BE2C (cell line): ENCODE data around the gene IL6R.

Experiments used
- DNase-seq: peaks from one replicate; pipeline ENCODE4 v3.0.0-alpha.2; 2020
- H3K27me3 ChIP-seq: fragments of 250-450 bp; sonication (Bioruptor Pico); 2 replicates; pipeline ENCODE4 v1.5.1; 2020; ENCODE audit warnings: mild to moderate bottlenecking
- H3K36me3 ChIP-seq: fragments of 250-450 bp; sonication (Bioruptor Pico); 2 replicates; pipeline ENCODE4 v1.5.1; 2020; ENCODE audit warnings: mild to moderate bottlenecking
- H3K4me1 ChIP-seq: fragments of 250-450 bp; sonication (Bioruptor Pico); 2 replicates; pipeline ENCODE4 v1.5.1; 2020
- H3K4me3 ChIP-seq: 2 replicates; pipeline ENCODE4 v1.5.1; 2011; ENCODE audit warnings: low read depth, low read length
- H3K9me3 ChIP-seq: fragments of 250-450 bp; sonication (Bioruptor Pico); 2 replicates; pipeline ENCODE4 v1.5.1; 2020
- TF ChIP-seq, protein P1 (sequence below): IDR thresholded peaks from 2 replicates; pipeline ENCODE4 v1.5.1; 2012; ENCODE audit warnings: mild to moderate bottlenecking, low read depth, low read length

IL6R gene

DNA sequence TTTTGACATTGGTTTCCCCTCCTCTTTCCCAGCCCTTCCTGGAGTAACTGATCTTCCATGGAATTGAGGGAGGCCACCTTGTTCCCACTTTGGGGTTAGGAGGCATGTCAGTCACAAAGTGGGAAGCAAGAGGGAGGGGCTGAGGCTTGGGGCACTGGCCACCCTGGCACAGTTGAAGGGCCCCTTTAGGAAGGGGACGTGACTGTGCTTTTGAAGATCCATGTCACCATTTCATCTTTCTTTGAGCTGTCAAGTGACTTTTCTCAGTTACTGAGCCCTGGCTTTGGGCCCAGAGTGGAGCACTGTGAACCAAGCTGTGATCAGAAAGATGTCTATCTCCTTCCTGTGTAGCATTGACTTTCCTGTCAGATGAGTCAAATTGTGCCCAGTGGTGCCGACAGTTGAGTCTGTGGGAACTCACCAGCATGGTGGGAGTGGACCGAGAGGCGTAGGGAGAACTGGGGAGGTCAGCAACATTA is 58.4 kb downstream of the IL6R start:
- TF ChIP-seq, protein P1, sequence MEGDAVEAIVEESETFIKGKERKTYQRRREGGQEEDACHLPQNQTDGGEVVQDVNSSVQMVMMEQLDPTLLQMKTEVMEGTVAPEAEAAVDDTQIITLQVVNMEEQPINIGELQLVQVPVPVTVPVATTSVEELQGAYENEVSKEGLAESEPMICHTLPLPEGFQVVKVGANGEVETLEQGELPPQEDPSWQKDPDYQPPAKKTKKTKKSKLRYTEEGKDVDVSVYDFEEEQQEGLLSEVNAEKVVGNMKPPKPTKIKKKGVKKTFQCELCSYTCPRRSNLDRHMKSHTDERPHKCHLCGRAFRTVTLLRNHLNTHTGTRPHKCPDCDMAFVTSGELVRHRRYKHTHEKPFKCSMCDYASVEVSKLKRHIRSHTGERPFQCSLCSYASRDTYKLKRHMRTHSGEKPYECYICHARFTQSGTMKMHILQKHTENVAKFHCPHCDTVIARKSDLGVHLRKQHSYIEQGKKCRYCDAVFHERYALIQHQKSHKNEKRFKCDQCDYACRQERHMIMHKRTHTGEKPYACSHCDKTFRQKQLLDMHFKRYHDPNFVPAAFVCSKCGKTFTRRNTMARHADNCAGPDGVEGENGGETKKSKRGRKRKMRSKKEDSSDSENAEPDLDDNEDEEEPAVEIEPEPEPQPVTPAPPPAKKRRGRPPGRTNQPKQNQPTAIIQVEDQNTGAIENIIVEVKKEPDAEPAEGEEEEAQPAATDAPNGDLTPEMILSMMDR: no peak
- no peaks in the 10 kb centered on the region for H3K36me3 ChIP-seq
- no peak for DNase-seq
- H3K4me1 ChIP-seq: no peaks in the 10 kb centered on the region
- H3K4me3 ChIP-seq: no peak overlapping the region
- H3K9me3 ChIP-seq: no peaks in the 10 kb centered on the region
- no peaks in the 10 kb centered on the region for H3K27me3 ChIP-seq

DNA sequence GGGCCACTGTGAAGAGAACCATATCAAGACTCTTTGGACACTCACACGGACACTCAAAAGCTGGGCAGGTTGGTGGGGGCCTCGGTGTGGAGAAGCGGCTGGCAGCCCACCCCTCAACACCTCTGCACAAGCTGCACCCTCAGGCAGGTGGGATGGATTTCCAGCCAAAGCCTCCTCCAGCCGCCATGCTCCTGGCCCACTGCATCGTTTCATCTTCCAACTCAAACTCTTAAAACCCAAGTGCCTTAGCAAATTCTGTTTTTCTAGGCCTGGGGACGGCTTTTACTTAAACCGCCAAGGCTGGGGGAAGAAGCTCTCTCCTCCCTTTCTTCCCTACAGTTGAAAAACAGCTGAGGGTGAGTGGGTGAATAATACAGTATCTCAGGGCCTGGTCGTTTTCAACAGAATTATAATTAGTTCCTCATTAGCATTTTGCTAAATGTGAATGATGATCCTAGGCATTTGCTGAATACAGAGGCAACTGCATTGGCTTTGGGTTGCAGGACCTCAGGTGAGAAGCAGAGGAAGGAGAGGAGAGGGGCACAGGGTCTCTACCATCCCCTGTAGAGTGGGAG is 60.6 kb downstream of the IL6R start:
- no peaks in the 10 kb centered on the region for H3K4me1 ChIP-seq
- TF ChIP-seq, protein P1: no peak
- no peaks in the 10 kb centered on the region for H3K9me3 ChIP-seq
- no peak for DNase-seq
- no peak overlapping the region for H3K4me3 ChIP-seq
- H3K36me3 ChIP-seq: no peaks in the 10 kb centered on the region
- no peaks in the 10 kb centered on the region for H3K27me3 ChIP-seq

DNA sequence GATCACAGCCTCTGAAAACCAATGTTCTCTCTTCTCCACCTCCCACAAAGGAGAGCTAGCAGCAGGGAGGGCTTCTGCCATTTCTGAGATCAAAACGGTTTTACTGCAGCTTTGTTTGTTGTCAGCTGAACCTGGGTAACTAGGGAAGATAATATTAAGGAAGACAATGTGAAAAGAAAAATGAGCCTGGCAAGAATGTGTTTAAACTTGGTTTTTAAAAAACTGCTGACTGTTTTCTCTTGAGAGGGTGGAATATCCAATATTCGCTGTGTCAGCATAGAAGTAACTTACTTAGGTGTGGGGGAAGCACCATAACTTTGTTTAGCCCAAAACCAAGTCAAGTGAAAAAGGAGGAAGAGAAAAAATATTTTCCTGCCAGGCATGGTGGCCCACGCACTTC is 61.1 kb downstream of the IL6R start:
- H3K4me3 ChIP-seq: no peak overlapping the region
- H3K4me1 ChIP-seq: no peaks in the 10 kb centered on the region
- no peaks in the 10 kb centered on the region for H3K9me3 ChIP-seq
- H3K27me3 ChIP-seq: no peaks in the 10 kb centered on the region
- no peak for DNase-seq
- TF ChIP-seq, protein P1: no peak
- no peaks in the 10 kb centered on the region for H3K36me3 ChIP-seq

DNA sequence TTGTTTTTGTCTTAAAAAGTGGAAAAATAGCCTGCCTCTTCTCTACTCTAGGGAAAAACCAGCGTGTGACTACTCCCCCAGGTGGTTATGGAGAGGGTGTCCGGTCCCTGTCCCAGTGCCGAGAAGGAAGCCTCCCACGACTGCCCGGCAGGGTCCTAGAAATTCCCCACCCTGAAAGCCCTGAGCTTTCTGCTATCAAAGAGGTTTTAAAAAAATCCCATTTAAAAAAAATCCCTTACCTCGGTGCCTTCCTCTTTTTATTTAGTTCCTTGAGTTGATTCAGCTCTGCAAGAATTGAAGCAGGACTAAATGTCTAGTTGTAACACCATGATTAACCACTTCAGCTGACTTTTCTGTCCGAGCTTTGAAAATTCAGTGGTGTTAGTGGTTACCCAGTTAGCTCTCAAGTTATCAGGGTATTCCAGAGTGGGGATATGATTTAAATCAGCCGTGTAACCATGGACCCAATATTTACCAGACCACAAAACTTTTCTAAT is 61.8 kb downstream of the IL6R start:
- no peaks in the 10 kb centered on the region for H3K36me3 ChIP-seq
- no peaks in the 10 kb centered on the region for H3K27me3 ChIP-seq
- no peaks in the 10 kb centered on the region for H3K4me1 ChIP-seq
- H3K4me3 ChIP-seq: no peak overlapping the region
- TF ChIP-seq, protein P1: peak; percentile 16; the same call in 1 of the 2 replicates
- no peak for DNase-seq
- no peaks in the 10 kb centered on the region for H3K9me3 ChIP-seq

DNA sequence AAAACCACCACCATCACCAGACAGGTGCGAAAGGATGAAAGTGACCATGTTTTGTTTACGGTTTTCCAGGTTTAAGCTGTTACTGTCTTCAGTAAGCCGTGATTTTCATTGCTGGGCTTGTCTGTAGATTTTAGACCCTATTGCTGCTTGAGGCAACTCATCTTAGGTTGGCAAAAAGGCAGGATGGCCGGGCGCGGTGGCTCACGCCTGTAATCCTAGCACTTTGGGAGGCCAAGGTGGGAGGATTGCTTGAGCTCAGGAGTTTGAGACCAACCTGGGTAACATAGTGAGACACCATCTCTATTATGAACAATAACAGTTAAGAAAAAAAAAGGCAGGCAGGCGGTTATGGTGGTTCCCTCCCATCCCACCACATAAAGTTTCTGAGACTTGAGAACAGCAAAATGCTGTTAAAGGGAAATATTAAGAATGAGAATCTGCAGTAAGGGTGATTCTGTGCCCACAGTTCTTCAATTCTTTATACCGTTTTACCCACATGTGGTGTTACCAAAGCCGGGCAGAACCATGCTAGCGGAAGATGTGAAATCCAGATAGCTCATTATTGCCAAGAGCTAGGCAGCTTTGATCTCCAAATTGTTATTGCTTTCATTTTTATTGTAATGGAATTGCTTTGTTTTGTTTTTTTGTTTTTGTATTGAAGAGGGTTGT is 62.4 kb downstream of the IL6R start:
- H3K9me3 ChIP-seq: no peaks in the 10 kb centered on the region
- no peaks in the 10 kb centered on the region for H3K27me3 ChIP-seq
- no peak for DNase-seq
- H3K36me3 ChIP-seq: no peaks in the 10 kb centered on the region
- H3K4me3 ChIP-seq: no peak overlapping the region
- TF ChIP-seq, protein P1: no peak
- H3K4me1 ChIP-seq: no peaks in the 10 kb centered on the region

DNA sequence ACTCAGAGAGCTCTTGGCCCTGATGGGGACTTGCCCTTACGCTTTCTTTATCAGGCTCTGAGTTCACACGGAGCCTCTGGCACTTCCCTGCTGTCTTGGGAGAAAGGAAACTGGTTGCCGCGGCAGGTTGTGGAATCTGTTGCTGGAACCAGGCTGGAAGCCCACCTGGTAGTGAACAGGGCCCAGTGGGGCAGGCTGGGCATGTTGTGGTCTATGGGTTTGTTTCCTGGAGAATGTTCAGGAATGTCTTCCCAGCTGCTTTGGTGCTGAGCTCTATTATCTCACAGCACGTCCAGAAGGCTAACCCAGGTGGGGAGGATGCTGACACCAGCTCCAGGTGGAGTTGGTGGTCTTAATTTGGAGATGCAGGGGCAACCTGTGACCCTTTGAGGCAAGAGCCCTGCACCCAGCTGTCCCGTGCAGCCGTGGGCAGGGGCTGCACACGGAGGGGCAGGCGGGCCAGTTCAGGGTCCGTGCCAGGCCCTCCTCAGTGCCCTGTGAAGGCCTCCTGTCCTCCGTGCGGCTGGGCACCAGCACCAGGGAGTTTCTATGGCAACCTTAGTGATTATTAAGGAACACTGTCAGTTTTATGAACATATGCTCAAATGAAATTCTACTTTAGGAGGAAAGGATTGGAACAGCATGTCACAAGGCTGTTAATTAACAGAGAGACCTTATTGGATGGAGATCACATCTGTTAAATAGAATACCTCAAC is 63.5 kb downstream of the IL6R start:
- DNase-seq: no peak
- Histone ChIP-seq H3K9me3 (no peaks in the 10 kb centered on the region), H3K4me1 (no peaks in the 10 kb centered on the region), H3K27me3 (no peaks in the 10 kb centered on the region), H3K4me3 (no peak overlapping the region), H3K36me3 (no peaks in the 10 kb centered on the region)
- TF ChIP-seq, protein P1: no peak
